ENCODE data around the gene MGME1.

Gene MGME1

DNA sequence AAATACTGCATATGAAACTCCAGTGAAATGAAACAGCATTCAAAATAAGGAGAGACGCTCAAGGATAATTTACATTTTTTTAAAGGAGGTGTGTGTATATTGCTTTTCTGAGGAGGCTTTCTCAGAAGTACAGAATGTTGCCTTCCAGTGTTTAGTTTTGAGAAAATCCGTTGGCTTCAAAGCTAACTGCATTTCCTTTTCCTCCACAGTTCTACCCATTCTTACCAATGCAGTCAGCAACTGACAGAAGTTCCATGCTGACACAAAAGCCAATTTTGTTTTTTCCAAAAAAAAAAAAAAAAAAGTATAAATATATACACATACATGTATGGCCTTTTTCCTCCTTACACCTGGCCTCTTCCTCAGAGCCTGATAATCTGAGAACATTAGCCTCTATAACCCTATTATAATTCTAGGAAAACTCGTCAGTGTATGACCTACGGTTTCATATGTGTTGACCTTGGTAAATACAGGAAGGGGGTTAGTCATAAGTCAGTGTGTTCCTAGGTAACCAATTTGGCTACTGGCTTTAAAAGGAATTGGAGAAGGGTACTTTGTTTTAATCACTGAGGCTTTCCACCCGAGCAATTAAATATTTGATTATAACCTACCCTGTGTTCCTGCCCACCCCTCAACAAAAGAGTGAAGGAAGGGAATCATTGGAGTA lies 24.2 kb downstream of the MGME1 start:
- no peak for DNase-seq (ENCODE audit: low read depth in 2 of 2)

DNA sequence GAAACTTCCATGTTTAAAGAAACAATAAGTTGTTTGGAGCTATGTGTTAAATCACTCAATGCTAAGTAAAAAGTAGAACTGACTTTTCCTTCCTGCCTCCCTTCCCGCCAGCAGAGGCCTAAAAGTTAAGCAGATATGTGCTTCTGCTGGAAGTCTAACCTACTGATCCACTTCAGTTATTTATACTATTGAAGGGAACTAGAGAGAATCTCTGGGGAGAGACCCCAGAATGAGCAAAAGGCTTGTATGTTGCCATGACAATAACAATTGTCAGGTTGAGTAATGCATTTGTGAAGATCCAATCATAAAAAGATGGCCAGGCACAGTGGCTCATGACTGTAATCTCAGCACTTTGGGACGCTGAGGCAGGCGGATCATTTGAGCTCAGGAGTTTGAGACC lies 24.7 kb downstream of the MGME1 start:
- DNase-seq (ENCODE audit: low read depth in 2 of 2) = no peak

DNA sequence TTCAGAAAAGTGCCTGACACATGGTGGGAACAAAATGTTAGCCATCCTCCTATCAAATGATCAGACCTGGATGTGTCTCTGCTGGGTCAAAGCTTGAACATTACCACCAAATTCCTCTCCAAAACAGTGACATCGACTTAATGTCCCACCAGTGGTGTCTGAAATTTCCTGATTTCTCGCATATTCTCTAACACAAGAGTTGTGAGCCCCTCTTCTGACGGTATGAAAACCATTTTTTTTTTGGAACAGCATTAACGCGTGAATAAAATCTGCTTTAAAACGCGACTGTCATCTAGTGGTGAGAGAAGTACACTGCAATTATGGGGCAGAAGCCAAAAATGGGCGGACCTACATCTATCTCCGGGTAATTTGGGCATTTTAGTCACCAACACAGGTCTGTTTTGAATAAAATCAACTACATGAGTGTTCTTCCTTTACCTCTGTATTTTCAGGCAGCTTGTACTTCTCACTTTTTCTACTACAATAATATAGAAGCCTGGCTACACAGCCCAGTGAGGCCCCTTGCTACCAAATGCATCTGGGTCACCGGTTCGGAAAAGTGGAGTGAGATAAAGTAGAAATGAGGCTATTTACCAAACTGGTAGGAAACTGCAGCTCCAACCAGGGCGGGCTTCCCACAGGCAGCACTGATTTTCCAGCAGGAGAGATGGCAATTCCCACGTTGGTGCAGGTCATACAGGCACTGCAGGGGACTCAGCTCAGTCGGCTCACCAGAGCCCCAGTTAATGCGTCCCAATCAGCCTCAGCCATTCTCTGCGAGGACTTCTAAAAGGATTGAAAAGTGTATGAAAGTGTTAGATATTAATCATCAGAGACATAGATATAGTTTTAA lies 27.4 kb downstream of the MGME1 start:
- DNase-seq (ENCODE audit: low read depth in 2 of 2) = no peak

DNA sequence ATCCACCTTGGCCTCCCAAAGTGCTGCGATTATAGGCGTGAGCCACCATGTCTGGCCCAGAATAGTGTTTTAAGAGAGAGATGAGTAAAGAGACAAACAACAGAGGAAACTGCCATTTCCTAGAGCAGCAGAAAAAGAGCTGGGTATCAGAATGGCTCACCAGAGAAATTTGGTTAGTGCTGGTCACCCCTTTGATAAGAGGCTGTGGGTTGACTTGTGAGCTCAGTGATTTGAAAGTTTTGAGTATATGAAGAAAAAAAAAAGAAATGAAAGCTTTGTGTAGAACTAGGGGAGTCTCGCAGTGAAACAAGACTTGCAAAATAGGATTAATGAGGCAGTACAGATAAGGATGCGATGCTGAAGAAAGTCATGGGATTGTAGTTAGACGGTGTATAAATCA lies 29.6 kb downstream of the MGME1 start:
- no peak for DNase-seq (ENCODE audit: low read depth in 2 of 2)

DNA sequence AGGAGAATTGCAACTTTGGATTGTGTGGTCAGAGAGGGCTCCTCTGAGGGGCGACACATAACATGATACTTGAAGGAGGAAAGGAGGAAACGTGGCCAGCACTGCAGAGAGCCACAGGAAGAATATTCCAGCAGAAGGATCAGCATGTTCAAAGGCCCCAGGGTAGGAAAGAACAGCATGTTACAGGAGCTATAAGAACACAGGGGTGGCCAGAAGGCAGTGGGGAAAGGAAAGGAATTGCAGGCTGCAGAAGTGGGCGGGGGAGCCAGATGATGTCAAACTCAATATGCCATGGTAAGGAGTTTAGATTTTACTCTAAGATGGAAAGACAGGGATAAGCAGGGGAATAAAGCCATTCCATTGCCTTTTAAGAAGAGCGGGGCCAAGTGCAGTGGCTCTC lies 30.7 kb downstream of the MGME1 start:
- no peak for DNase-seq (ENCODE audit: low read depth in 2 of 2)

DNA sequence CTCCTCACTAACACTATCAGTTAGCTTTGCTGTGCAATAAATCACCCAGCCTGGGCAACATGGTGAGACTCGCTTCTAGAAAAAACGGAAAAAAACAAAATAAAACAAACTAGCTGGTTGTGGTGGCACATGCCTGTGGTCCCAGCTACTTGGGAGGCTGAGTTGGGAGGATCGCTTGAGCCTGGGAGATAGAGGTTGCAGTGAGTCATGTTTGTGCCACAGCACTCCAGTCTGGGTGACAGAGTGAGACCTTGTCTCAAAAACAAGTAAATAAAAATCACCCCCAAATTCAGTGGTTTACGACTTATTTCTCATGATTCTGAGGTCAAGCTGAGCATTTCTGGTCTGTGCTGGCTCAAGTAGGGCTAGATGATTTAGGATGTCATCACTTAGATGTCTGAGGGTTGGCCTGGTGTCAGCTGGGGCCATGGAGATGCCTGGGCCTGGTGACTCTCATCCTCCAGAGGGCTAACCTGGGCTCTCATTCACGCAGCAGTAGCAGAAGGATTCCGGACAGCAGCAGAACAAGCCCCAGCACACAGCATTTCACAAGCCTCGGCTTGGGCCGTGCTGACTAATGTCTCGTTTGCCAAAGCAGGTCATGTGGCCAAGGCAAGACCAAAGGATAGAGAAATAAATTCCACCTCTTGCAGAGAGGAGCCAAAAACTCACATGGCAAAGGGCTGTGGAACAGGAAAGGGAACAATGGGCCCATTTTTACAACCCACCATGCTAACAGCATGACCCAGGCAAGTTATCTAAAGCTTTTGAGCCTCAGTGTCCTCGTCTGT lies 32.5 kb downstream of the MGME1 start:
- no peak for DNase-seq (ENCODE audit: low read depth in 2 of 2)

DNA sequence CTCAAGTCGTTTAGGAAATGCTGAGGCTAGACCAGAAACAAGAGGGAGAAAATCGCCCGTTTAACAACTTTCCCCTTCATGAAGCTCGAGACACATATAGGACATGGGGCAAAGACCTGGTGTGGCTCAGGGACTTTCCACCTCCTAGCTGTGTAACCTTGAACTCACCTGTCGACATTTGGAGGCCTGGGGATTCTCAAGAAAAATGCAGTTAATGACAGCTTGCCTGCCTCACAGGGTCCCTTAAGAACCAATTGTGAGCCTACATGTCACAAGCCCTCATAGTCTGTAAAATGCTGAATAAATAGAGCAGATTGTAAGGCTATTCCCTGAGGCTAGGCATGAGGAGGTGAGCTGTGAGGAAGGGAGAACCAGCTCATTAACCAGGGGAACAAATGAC lies 35.1 kb downstream of the MGME1 start:
- DNase-seq (ENCODE audit: low read depth in 2 of 2) = no peak

DNA sequence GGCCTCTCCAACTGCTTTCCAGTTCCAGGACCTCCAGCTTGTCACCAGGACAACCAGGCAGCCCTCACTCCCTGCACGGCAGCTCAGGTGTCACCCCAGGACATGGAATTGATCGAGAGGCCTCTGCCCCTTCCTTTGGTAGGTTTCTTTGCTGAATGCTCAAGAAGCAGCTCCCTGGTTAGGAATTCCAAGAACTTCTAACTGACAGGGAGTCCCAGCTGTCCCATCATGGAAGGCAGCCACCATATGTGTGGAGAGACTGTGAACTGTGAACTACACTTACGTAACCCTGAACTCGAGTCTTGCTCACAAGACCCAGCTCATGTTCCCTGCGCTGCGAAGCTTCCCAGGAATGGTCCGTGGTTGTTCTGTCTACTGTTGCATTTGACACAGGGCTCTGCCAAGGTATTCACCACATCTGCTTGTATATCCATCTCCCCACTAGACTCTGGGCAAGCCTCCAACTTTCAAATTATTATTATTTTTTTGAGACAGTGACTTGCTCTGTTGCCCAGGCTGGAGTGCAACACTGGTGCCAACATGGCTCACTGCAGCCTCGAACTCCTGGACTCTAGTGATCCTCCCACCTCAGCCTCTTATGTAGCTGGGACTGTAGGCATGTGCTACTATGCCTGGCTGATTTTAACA lies 35.7 kb downstream of the MGME1 start:
- DNase-seq (ENCODE audit: low read depth in 2 of 2) = no peak

DNA sequence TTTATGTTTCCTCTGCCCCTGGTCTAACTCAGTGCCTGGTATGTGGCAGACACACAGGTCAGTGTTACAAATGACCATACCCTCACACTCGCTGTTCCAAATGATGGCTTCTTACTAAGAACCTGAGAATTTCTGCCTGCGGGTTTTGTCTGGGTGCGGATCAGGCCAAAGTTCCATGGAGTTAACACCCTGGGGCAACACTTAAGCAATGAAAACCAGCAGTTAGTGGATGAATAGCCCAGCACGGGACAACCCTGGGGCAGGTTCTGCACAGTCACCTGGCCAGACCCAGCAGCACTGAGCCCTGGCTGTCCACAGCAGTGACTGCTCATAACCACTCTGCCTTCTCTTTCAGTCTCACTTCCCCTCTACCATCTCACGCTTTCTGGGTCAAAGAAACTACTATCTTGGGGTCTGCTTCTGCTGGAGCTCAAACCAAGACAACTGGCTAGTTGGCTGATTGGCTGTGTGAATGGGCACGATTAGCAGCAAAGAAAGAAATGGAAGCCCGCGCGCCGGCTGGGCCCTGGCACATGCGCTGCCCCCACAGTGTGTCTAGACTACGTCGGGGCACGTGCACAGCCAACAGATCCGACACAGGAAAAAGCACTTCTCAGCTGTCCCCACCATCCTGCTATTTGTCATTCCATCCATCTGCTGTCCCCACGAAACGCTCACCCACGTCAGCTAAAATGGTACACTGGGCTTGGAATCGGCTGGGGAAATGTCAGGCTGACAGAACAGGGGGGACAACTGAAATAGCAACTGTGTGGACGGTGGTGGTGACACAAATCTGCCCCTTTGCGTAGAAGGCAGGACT lies 36.6 kb downstream of the MGME1 start:
- DNase-seq (ENCODE audit: low read depth in 2 of 2) = no peak

DNA sequence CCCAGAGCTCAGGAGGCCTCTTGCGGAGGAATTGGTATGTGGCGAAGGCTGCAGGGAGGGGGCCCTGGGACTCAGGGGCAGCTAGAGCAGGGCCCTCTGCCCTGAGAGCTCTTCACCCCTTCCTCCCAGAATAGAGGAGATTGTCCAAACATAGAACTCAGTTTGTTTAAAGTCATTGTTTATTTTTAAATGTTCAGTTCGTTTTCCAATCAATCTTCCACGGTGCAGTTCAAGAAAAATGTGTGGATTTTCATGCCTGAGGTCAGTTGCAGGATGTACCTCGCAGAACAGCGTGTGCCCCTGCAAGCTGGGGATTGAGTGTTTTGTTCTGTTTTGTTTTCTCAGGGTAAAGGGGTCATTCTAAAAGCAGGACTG lies 37.2 kb downstream of the MGME1 start:
- no peak for DNase-seq (ENCODE audit: low read depth in 2 of 2)

DNA sequence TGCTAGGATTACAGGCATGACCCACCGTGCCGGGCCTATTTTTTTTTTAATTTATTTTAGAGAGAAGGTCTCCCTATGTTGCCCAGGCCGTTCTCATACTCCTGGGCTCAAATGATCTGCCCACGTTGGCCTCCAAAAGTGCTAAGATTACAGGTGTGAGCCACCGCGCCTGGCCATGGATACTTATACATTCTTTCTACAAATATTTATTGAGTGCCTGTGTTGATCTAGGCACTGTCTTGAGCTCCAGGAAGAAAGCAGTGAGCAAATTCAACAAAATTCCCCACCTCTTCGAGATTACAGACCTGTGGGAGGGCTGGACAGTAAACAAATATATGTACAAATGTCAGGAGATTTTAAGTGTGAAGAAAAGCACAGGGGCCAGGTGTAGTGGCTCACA lies 37.9 kb downstream of the MGME1 start:
- no peak for DNase-seq (ENCODE audit: low read depth in 2 of 2)

DNA sequence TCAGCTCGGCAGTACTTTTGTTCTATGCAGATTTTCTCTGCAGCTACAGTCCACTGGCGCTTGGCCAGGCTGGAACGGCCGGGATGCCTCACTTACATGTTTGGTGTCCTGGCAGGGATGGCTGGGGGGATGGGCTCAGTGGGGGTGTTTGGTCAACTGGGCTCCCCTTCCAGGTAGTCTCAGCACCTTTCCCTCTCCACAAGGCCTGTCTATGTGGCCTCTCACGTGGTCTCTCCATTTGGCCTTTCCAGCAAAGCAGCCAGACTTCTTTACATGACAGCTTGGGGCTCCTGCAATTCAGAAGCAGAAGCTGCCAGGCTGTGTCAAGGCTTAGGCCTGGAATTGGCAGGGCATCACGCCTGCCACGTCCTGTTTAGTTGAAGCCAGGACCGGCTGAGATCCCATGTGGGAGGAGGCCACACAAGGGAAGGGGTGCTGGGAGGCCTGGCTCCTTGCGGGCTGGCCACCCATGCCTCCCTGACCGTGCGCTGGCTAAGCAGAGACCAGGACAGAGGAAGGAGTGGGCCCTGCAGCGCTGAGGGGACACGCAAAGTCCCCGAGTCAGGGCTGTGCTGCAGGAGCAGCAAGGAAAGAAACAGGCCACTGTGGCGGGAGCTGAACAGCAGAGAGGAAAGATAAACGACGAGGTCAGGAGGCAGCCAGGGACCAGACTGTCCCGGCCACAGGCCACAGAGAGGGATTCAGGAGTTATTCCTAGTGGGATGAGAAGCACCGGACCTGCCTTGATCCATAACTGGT lies 38.9 kb downstream of the MGME1 start:
- no peak for DNase-seq (ENCODE audit: low read depth in 2 of 2)

DNA sequence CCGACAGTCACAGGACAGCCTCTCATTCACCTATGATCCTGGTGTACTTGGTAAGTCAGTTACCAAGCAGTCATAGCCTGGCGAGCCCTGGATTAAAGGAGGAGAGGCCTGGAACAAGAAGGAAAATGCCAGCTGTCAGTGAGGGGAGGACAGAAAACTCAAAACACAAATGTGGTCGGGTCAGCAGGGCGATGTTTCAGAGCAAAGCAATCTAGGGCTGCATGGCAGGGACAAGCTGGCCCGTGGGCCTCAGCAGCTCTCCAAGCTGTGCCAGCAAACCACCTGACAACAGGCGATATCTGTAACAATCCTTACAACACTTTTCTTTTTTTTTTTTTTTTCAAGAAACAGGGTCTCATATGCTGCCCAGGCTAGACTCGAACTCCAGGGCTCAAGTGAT lies 40.3 kb downstream of the MGME1 start:
- no peak for DNase-seq (ENCODE audit: low read depth in 2 of 2)

DNA sequence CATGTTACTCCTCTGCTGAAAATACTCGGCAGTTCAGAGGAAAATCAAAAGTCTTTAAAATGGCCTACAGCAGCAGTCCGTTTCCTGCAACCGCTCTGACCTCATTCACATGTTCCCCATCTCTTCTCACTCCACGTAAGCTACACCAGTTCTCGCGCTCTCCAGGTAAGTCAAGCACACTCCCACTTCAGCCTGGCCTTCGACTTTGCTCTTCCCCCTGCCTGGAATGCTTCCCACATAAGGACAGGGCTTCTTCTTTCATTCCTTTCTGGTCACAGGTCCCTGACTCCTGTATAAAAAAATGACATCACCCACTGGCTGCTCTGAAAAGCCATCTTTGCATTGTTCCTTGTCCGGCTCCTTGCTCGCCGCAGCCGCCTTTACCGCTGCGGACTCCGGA lies 42.7 kb downstream of the MGME1 start:
- no peak for DNase-seq (ENCODE audit: low read depth in 2 of 2)

DNA sequence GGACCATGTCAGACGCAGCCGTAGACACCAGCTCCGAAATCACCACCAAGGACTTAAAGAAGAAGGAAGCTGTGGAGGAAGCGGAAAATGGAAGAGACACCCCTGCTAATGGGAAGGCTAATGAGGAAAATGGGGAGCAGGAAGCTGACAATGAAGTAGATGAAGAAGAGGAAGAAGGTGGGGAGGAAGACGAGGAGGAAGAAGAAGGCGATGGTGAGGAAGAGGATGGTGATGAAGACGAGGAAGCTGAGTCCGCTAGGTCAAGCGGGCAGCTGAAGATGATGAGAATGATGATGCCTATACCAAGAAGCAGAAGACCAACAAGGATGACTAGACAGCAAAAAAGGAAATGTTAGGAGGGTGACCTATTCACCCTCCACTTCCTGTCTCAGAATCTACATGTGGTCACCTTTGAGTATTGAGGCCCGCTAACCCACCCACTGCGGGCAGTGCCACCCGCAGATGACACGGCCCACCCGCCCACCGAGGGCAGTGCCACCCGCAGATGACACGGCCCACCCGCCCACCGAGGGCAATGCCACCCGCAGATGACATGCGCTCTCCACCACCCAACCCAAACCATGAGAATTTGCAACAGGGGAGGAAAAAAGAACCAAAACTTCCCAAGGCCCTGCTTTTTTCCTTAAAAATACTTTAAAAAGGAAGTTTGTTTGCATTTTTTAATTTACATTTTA lies 43.3 kb downstream of the MGME1 start:
- DNase-seq (ENCODE audit: low read depth in 2 of 2) = no peak

DNA sequence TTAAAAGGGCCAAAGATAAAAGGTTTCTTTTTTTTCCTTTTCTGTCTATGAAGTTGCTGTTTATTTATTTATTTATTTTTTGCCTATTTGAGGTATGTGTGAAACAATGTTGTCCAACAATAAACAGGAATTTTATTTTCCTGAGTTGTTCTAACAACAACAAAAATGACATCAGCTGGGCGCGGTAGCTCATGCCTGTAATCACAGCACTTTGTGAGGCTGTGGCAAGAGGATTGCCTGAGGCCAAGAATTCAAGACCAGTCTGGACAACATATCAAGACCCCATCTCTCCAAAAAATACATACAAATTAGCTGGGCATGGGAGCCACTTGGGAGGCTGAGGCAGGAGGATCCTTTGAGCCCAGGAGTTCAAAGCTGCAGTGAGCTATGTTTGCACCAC lies 44.1 kb downstream of the MGME1 start:
- no peak for DNase-seq (ENCODE audit: low read depth in 2 of 2)

DNA sequence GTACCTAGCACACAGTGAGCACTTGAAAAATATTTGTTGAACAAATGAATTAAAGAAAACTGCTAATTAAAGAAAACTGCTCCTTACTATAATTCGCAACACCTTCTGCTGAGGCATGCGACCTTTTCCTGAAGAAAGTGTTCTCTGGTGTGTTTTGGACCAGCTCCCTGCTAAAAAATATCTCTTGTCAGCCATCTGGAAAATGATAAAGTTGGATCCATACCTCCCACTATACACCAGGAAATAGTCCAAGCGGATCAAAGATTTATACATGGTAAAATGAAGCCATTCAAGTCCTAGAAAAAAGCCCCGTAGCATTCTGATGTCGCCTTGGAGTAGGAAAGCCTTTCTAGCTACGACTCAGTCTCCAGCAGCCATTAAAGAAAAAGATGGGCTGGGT lies 45.6 kb downstream of the MGME1 start:
- DNase-seq (ENCODE audit: low read depth in 2 of 2) = no peak

DNA sequence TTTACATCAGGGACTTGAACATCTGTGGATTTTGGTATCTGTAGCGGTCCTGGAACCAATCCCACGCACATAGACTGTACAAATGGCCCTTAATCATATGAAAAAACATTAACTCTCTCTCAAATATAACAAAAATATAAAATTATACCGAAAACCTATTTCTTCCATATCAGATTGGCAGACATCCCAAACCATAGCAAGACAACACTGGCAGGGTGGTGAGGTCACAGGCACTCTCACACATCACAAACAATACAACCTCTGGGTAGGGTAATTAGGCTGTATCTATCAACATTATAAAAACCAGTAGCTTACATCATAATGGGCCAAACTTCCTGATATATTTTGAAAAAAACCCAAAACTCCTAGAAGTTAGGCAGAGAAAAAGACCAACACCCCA lies 48.0 kb downstream of the MGME1 start:
- DNase-seq (ENCODE audit: low read depth in 2 of 2) = no peak

DNA sequence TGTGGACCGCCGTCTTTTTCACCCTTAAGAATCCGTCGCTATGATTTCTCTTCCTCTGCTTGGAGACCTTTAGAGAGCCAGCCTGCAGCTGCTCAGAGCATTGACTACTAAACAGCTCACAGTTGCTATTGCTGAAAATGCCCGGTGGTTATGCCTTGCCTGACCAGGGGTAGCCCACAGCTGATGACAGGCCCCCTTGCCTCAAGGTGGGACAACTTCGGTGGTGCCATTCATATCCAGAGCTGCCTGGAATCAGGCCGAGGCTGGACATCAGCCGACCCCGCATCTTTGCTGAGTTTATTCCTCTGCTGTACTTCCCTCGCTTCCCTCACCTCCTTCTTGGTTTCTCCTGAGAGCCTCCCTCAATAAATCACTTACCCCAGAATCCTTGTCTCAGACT lies 49.3 kb downstream of the MGME1 start:
- DNase-seq (ENCODE audit: low read depth in 2 of 2) = no peak

DNA sequence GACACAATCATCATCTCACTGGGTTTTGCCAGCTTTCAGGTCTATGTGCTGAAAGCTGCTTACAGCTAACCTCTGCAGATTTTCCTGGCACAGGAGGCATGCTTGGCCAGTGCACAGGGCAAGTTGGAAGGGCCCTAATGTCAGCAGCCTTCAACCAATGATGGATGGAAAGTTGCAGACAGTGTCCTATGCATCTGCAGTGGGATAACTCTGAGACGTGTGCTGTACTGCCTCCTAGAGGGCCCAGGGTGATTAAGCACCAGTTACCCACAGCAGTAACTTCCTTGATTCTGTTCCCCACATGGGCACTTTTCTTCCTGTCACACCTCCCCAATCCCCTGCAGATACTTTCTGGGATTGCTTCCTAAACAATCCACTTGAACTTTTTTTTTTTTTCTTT lies 50.2 kb downstream of the MGME1 start:
- DNase-seq (ENCODE audit: low read depth in 2 of 2) = no peak

All from stimulated activated CD8-positive, alpha-beta memory T cell treated with anti-CD3 and anti-CD28 coated beads, Interleukin-7, amount 100 ng/mL, for 1 hour (primary cell).